GM23248 (cell line): ENCODE measurements around the gene TSG101.

ENCODE experiments used
- EZH2 ChIP-seq: fragments of 200-600 bp; sonication (generic); IDR thresholded peaks from 2 replicates; pipeline ENCODE4 v1.6.1; 2018; ENCODE audit warnings: antibody characterized with exemption, mild to moderate bottlenecking; ENCODE audit not compliant: insufficient read depth, poor library complexity, severe bottlenecking
- EZH2phosphoT487 ChIP-seq: fragments of 200-600 bp; sonication (generic); IDR thresholded peaks from 2 replicates; pipeline ENCODE4 v1.6.1; 2018; ENCODE audit warnings: antibody characterized with exemption, moderate library complexity, mild to moderate bottlenecking, low read depth; ENCODE audit not compliant: insufficient read depth

- TF ChIP-seq EZH2, result no peak
- no peak for TF ChIP-seq EZH2phosphoT487
Observed at GRCh38 chr11:18493310-18493709, 33.4 kb downstream of the TSG101 start.
